ENCODE data around the gene NQO1. TPM values are rescaled to one million over a fixed set of nuclear protein-coding genes. Genes with fewer than 3 reads are reported as not detected.

NQO1 gene
- total and polyA plus RNA-seq, 2 donors (not counting 1 experiment from before 2014, with no cell fraction given), result 1.3 to 2.3 TPM

DNA sequence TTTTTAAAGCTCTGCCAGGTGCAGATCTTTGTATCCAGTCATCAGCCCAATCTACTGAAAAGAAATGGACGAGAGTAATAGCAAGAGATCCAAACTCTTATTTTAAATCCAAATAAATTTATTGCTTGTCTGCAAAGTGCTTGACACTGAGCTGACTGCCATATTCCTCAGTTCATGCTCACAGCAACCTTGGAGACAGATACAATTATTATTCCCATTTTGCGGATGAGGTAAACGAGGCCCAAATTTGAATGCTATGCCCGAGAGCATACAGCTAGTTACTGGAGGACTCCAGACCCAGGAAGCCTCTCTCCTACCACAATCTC, 27.7 kb upstream of the NQO1 start:
- no peaks in the 10 kb centered on the region for H3K27me3 ChIP-seq (replicated peaks in 1 of 4; ENCODE audit: control extremely low read depth in 1 of 4, control insufficient read depth in 3 of 4, insufficient read depth in 4 of 4, low read length in 3 of 4)
- 16% methylated on average over 4 of the region's 4 CpGs for WGBS (ENCODE audit: insufficient coverage)
- DNase-seq, result no peak
- peak overlapping the region; percentile 73 to 100 (median 91) for H3K4me3 ChIP-seq (ENCODE audit: control extremely low read depth in 1 of 5, extremely low read depth in 1 of 5, insufficient read depth in 1 of 5, low read depth in 2 of 5, low read length in 4 of 5)
- H3K4me2 ChIP-seq (replicated peaks; ENCODE audit: low read depth, low read length, poor library complexity, severe bottlenecking), result peak overlapping the region; percentile 82
- no peak for ATAC-seq (ENCODE audit: low read depth)
- peak overlapping the region; percentile 96 for H2AFZ ChIP-seq (ENCODE audit: insufficient read depth, low read depth, low read length, poor library complexity, severe bottlenecking)
- H3K9me3 ChIP-seq (ENCODE audit: control extremely low read depth in 1 of 3, control insufficient read depth in 2 of 3, insufficient read depth in 1 of 3, low read length in 2 of 3), result no peaks in the 10 kb centered on the region
- intact Hi-C loops (cut with micrococcal nuclease), result loop anchor here (1.0 to 2.0 kb wide), 6 partner anchors 8 to 415 kb away; partner anchors contain the start of genes COG8, NIP7, NQO1 and TERF2
- H3K27ac ChIP-seq (ENCODE audit: low read length in 2 of 2), result peak overlapping the region; percentile 61 to 76
- Mint-ChIP-seq H3K4me3 (peak overlapping the region; percentile 99), H3K27ac (peak overlapping the region; percentile 94), H3K4me1 (peaks cover 21% of the 10 kb centered on the region), H3K9me3 (ENCODE audit: insufficient read depth) (no peaks in the 10 kb centered on the region), H3K27me3 (no peaks in the 10 kb centered on the region)
- H3K4me1 ChIP-seq (ENCODE audit: control insufficient read depth in 2 of 2, insufficient read depth in 2 of 2, low read length in 2 of 2), result peaks cover 8 to 20% of the 10 kb centered on the region in 2 donors
- TF ChIP-seq, protein P1, sequence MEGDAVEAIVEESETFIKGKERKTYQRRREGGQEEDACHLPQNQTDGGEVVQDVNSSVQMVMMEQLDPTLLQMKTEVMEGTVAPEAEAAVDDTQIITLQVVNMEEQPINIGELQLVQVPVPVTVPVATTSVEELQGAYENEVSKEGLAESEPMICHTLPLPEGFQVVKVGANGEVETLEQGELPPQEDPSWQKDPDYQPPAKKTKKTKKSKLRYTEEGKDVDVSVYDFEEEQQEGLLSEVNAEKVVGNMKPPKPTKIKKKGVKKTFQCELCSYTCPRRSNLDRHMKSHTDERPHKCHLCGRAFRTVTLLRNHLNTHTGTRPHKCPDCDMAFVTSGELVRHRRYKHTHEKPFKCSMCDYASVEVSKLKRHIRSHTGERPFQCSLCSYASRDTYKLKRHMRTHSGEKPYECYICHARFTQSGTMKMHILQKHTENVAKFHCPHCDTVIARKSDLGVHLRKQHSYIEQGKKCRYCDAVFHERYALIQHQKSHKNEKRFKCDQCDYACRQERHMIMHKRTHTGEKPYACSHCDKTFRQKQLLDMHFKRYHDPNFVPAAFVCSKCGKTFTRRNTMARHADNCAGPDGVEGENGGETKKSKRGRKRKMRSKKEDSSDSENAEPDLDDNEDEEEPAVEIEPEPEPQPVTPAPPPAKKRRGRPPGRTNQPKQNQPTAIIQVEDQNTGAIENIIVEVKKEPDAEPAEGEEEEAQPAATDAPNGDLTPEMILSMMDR (IDR thresholded peaks at IDR 0.05), result no peak
- no peak for TF ChIP-seq EZH2 (IDR thresholded peaks at IDR 0.05; ENCODE audit: borderline replicate concordance, insufficient read depth, low read depth, low read length, poor library complexity, severe bottlenecking)
- POLR2A ChIA-PET, result interaction anchor here (0.8 to 1.9 kb wide), 7 partner anchors 9 to 358 kb away, joined by 3 to 8 read pairs (median 3); partner anchors contain the start of genes CYB5B, NQO1 and WWP2
- peaks cover 0 to 22% of the 10 kb centered on the region in 2 experiments for H3K36me3 ChIP-seq (replicated peaks in 1 of 2; ENCODE audit: control extremely low read depth in 1 of 2, control insufficient read depth in 1 of 2, extremely low read depth in 1 of 2, insufficient read depth in 2 of 2, low read length in 1 of 2)
- CTCF ChIA-PET, result interaction anchor here (0.6 to 3.5 kb wide), 19 partner anchors 9 to 359 kb away, joined by 3 to 73 read pairs (median 4); partner anchors contain the start of genes NQO1 and WWP2
- H4K20me1 ChIP-seq (ENCODE audit: control insufficient read depth, insufficient read depth, low read length, poor library complexity, severe bottlenecking), result no peaks in the 10 kb centered on the region
- peak overlapping the region; percentile 90 for H3K9ac ChIP-seq (ENCODE audit: low read length)
- peaks cover 48% of the 10 kb centered on the region for H3K79me2 ChIP-seq (ENCODE audit: control insufficient read depth, insufficient read depth, low read length)

DNA sequence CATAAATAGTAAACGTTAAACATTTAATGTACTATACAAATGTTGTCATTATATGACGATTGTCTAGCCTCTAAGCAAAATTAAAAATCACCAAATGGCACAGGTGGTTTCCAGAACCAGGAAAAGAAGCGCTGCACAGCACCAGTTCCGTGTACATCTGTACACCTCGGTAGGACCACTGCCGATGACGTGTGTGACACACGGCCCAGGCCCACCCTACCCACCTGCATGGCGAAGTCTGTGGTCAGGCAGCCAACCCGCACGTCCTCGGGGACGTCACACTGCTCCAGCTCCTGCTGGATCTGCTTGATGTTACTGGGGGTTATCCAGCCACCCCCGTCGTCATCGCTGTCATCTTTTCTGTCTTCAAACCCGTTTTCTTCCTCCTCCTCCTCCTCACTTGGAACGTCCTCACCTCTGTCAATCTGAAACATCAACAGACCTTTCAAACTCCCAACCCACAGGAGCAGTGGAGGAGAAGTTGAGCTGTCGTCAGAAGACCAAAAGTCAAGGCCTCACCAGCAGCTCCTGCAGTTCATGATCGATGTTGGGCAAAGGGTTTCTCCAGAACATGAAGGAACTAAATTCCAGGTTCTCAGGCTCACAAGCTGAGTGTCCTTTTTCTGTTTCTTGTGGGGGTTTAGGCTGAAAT, 22.5 kb upstream of the NQO1 start:
- H3K9me3 ChIP-seq (ENCODE audit: control extremely low read depth in 1 of 3, control insufficient read depth in 2 of 3, insufficient read depth in 1 of 3, low read length in 2 of 3), result no peaks in the 10 kb centered on the region
- intact Hi-C loops (cut with micrococcal nuclease), result no loop called here
- no peak overlapping the region for H3K4me2 ChIP-seq (replicated peaks; ENCODE audit: low read depth, low read length, poor library complexity, severe bottlenecking)
- Mint-ChIP-seq H3K4me1 (peaks cover 12% of the 10 kb centered on the region), H3K4me3 (no peak overlapping the region), H3K27me3 (no peaks in the 10 kb centered on the region), H3K9me3 (ENCODE audit: insufficient read depth) (no peaks in the 10 kb centered on the region), H3K27ac (no peak overlapping the region)
- no peak overlapping the region for H2AFZ ChIP-seq (ENCODE audit: insufficient read depth, low read depth, low read length, poor library complexity, severe bottlenecking)
- TF ChIP-seq EZH2 (IDR thresholded peaks at IDR 0.05; ENCODE audit: borderline replicate concordance, insufficient read depth, low read depth, low read length, poor library complexity, severe bottlenecking), result no peak
- TF ChIP-seq, protein P1 (IDR thresholded peaks at IDR 0.05), result no peak
- POLR2A ChIA-PET, result no interaction called here
- H3K4me1 ChIP-seq (ENCODE audit: control insufficient read depth in 2 of 2, insufficient read depth in 2 of 2, low read length in 2 of 2), result peaks cover 8 to 11% of the 10 kb centered on the region in 2 donors
- H3K9ac ChIP-seq (ENCODE audit: low read length), result no peak overlapping the region
- no peak for ATAC-seq (ENCODE audit: low read depth)
- peaks cover 1 to 66% of the 10 kb centered on the region in 2 experiments for H3K36me3 ChIP-seq (replicated peaks in 1 of 2; ENCODE audit: control extremely low read depth in 1 of 2, control insufficient read depth in 1 of 2, extremely low read depth in 1 of 2, insufficient read depth in 2 of 2, low read length in 1 of 2)
- H4K20me1 ChIP-seq (ENCODE audit: control insufficient read depth, insufficient read depth, low read length, poor library complexity, severe bottlenecking), result peaks cover 12% of the 10 kb centered on the region
- DNase-seq, result no peak
- CTCF ChIA-PET, result no interaction called here
- H3K27me3 ChIP-seq (replicated peaks in 1 of 4; ENCODE audit: control extremely low read depth in 1 of 4, control insufficient read depth in 3 of 4, insufficient read depth in 4 of 4, low read length in 3 of 4), result no peaks in the 10 kb centered on the region
- H3K27ac ChIP-seq (ENCODE audit: low read length in 2 of 2), result no peak overlapping the region
- 96% methylated on average over 8 of the region's 20 CpGs for WGBS (ENCODE audit: insufficient coverage)
- no peak overlapping the region for H3K4me3 ChIP-seq (ENCODE audit: control extremely low read depth in 1 of 5, extremely low read depth in 1 of 5, insufficient read depth in 1 of 5, low read depth in 2 of 5, low read length in 4 of 5)
- peaks cover 41% of the 10 kb centered on the region for H3K79me2 ChIP-seq (ENCODE audit: control insufficient read depth, insufficient read depth, low read length)
